Trophoblast cell (in vitro differentiated cells and primary cell): Measurements from ENCODE around the gene CCDC30.

Experiments used
- DNase-seq, 2 donors: peaks; one replicate each; pipeline ENCODE4 v3.0.0-alpha.2; 2016
- H2AFZ ChIP-seq: 2 replicates; pipeline ENCODE4 v1.6.1; 2013; ENCODE audit warnings: low read length, moderate library complexity, mild to moderate bottlenecking; ENCODE audit not compliant: insufficient read depth, poor library complexity
- H2AK5ac ChIP-seq: 2 replicates; pipeline ENCODE4 v1.6.1; 2013; ENCODE audit warnings: mild to moderate bottlenecking, low read length
- H2BK120ac ChIP-seq: 2 replicates; pipeline ENCODE4 v1.6.1; 2013; ENCODE audit warnings: low read length, mild to moderate bottlenecking, moderate library complexity; ENCODE audit not compliant: insufficient read depth, poor library complexity
- H2BK12ac ChIP-seq: 2 replicates; pipeline ENCODE4 v1.6.1; 2013; ENCODE audit warnings: mild to moderate bottlenecking, low read length, moderate library complexity
- H2BK5ac ChIP-seq: 2 replicates; pipeline ENCODE4 v1.6.1; 2013; ENCODE audit warnings: low read length, low read depth, moderate library complexity, mild to moderate bottlenecking; ENCODE audit not compliant: poor library complexity
- H3K14ac ChIP-seq: 2 replicates; pipeline ENCODE4 v1.6.1; 2013; ENCODE audit warnings: mild to moderate bottlenecking, low read length
- H3K18ac ChIP-seq: 2 replicates; pipeline ENCODE4 v1.6.1; 2013; ENCODE audit warnings: mild to moderate bottlenecking, low read length
- H3K23ac ChIP-seq: 2 replicates; pipeline ENCODE4 v1.6.1; 2013; ENCODE audit warnings: low read length
- H3K27ac ChIP-seq: 2 replicates; pipeline ENCODE4 v1.5.1; 2013; ENCODE audit warnings: low read depth, mild to moderate bottlenecking, inconsistent platforms, low read length, moderate library complexity
- H3K27me3 ChIP-seq: 2 replicates; pipeline ENCODE4 v1.6.1; 2013; ENCODE audit warnings: inconsistent platforms, mild to moderate bottlenecking, low read length, moderate library complexity; ENCODE audit not compliant: insufficient read depth
- H3K36me3 ChIP-seq, 2 experiments: 1 replicate in 1 of 2; 2 replicates in 1 of 2; pipeline ENCODE4 v1.6.1; 2013; ENCODE audit warnings: low read length in 2 of 2, mild to moderate bottlenecking in 2 of 2, moderate library complexity in 1 of 2; ENCODE audit not compliant: insufficient read depth in 2 of 2, control insufficient read depth in 1 of 2
- H3K4ac ChIP-seq: 2 replicates; pipeline ENCODE4 v1.6.1; 2013; ENCODE audit warnings: low read depth, mild to moderate bottlenecking, low read length, moderate library complexity
- H3K4me1 ChIP-seq, 2 experiments: 1 replicate in 1 of 2; 2 replicates in 1 of 2; pipeline ENCODE4 v1.6.1; 2013; ENCODE audit warnings: low read length in 2 of 2, mild to moderate bottlenecking in 2 of 2, moderate library complexity in 1 of 2; ENCODE audit not compliant: insufficient read depth in 2 of 2, control insufficient read depth in 1 of 2
- H3K4me2 ChIP-seq: 2 replicates; pipeline ENCODE4 v1.6.1; 2013; ENCODE audit warnings: inconsistent platforms, mild to moderate bottlenecking, low read length, moderate library complexity
- H3K4me3 ChIP-seq: 2 replicates; pipeline ENCODE4 v1.5.1; 2013; ENCODE audit warnings: mild to moderate bottlenecking, low read depth, low read length, inconsistent platforms
- H3K79me1 ChIP-seq: one replicate; pipeline ENCODE4 v1.6.1; 2013; ENCODE audit warnings: low read length
- H3K79me2 ChIP-seq: 2 replicates; pipeline ENCODE4 v1.6.1; 2013; ENCODE audit warnings: low read length, mild to moderate bottlenecking; ENCODE audit not compliant: control insufficient read depth, insufficient read depth, poor library complexity
- H3K9ac ChIP-seq: 2 replicates; pipeline ENCODE4 v1.6.1; 2013; ENCODE audit warnings: mild to moderate bottlenecking, low read length
- H3K9me3 ChIP-seq: 2 replicates; pipeline ENCODE4 v1.6.1; 2013; ENCODE audit warnings: low read depth, mild to moderate bottlenecking, control low read depth, inconsistent platforms, low read length; ENCODE audit not compliant: insufficient read depth
- H4K12ac ChIP-seq: 2 replicates; pipeline ENCODE4 v1.6.1; 2013; ENCODE audit warnings: low read depth, mild to moderate bottlenecking, low read length, moderate library complexity
- H4K8ac ChIP-seq: 2 replicates; pipeline ENCODE4 v1.6.1; 2013; ENCODE audit warnings: low read depth, mild to moderate bottlenecking, low read length, moderate library complexity
- H4K91ac ChIP-seq: one replicate; pipeline ENCODE4 v1.6.1; 2013; ENCODE audit warnings: low read depth, mild to moderate bottlenecking, low read length, moderate library complexity
- WGBS: extraction: QIAGEN DNeasy Blood & Tissue Kit; methylation state at CpG from one replicate; pipeline ENCODE4 v1.1.7; 2013; ENCODE audit warnings: missing lambda C conversion rate; ENCODE audit not compliant: insufficient read length, insufficient coverage; ENCODE audit errors: extremely low coverage; 5-methylcytosine and 5-hydroxymethylcytosine counted together

The CCDC30 gene

GRCh38 chr1:42423681-42424080, 39.4 kb upstream of the CCDC30 start:
- no peak overlapping the region for H2BK120ac ChIP-seq

GRCh38 chr1:42424201-42424600, 38.9 kb upstream of the CCDC30 start:
- Histone ChIP-seq H3K9me3 (no peaks in the 10 kb centered on the region), H3K36me3 (no peaks in the 10 kb centered on the region), H2BK12ac (no peak overlapping the region), H3K14ac (no peak overlapping the region), H2AFZ (no peak overlapping the region), H3K27ac (no peak overlapping the region), H4K8ac (no peak overlapping the region), H3K23ac (no peak overlapping the region), H3K4me3 (no peak overlapping the region), H3K79me1 (no peaks in the 10 kb centered on the region), H3K18ac (no peak overlapping the region), H4K91ac (no peak overlapping the region), H2AK5ac (no peak overlapping the region), H4K12ac (no peak overlapping the region), H2BK5ac (no peak overlapping the region), H3K4ac (no peak overlapping the region), H2BK120ac (no peak overlapping the region), H3K9ac (no peak overlapping the region), H3K4me1 (no peaks in the 10 kb centered on the region), H3K27me3 (no peaks in the 10 kb centered on the region), H3K4me2 (no peak overlapping the region), H3K79me2 (no peaks in the 10 kb centered on the region)
- DNase-seq = peak; percentile 52 to 87
- WGBS = no CpG with 5 or more reads among the region's 4 CpGs

More at GRCh38 chr1:42423681-42424080, 39.4 kb upstream of the CCDC30 start:
- Histone ChIP-seq H4K12ac (no peak overlapping the region), H3K23ac (no peak overlapping the region), H3K9ac (no peak overlapping the region), H3K4me3 (no peak overlapping the region), H3K4me2 (no peak overlapping the region), H3K4me1 (no peaks in the 10 kb centered on the region), H4K91ac (no peak overlapping the region), H3K27me3 (no peaks in the 10 kb centered on the region), H3K79me2 (no peaks in the 10 kb centered on the region), H3K18ac (no peak overlapping the region), H3K27ac (no peak overlapping the region), H2BK5ac (no peak overlapping the region), H3K36me3 (no peaks in the 10 kb centered on the region), H3K4ac (no peak overlapping the region), H2AK5ac (no peak overlapping the region), H3K9me3 (no peaks in the 10 kb centered on the region), H2BK12ac (no peak overlapping the region), H3K14ac (no peak overlapping the region), H3K79me1 (no peaks in the 10 kb centered on the region), H4K8ac (no peak overlapping the region), H2AFZ (no peak overlapping the region)
- no CpG with 5 or more reads among the region's 3 CpGs for WGBS
- DNase-seq = peak; percentile 66 to 70

GRCh38 chr1:42427240-42427639, 35.8 kb upstream of the CCDC30 start:
- Histone ChIP-seq H3K23ac (no peak overlapping the region), H2AK5ac (no peak overlapping the region), H2BK5ac (no peak overlapping the region), H3K14ac (no peak overlapping the region), H4K12ac (no peak overlapping the region), H3K36me3 (no peaks in the 10 kb centered on the region), H3K4me3 (no peak overlapping the region), H3K4me1 (no peaks in the 10 kb centered on the region), H3K27ac (no peak overlapping the region), H2BK12ac (no peak overlapping the region), H3K9me3 (no peaks in the 10 kb centered on the region), H3K4me2 (no peak overlapping the region), H3K18ac (no peak overlapping the region), H3K9ac (no peak overlapping the region), H3K79me1 (no peaks in the 10 kb centered on the region), H3K79me2 (no peaks in the 10 kb centered on the region), H4K8ac (no peak overlapping the region), H3K27me3 (no peaks in the 10 kb centered on the region), H2BK120ac (no peak overlapping the region), H3K4ac (no peak overlapping the region), H2AFZ (no peak overlapping the region), H4K91ac (no peak overlapping the region)
- WGBS = no CpG with 5 or more reads among the region's 4 CpGs
- no peak for DNase-seq

GRCh38 chr1:42429603-42430002, 33.5 kb upstream of the CCDC30 start:
- Histone ChIP-seq H4K8ac (no peak overlapping the region), H3K14ac (no peak overlapping the region), H3K4ac (no peak overlapping the region), H3K4me1 (peaks cover 0 to 7% of the 10 kb centered on the region in 2 experiments), H3K27ac (no peak overlapping the region), H2AK5ac (no peak overlapping the region), H3K79me2 (no peaks in the 10 kb centered on the region), H3K23ac (no peak overlapping the region), H2BK12ac (no peak overlapping the region), H4K12ac (no peak overlapping the region), H2AFZ (no peak overlapping the region), H3K4me3 (no peak overlapping the region), H2BK120ac (no peak overlapping the region), H3K9me3 (no peaks in the 10 kb centered on the region), H4K91ac (no peak overlapping the region), H3K27me3 (no peaks in the 10 kb centered on the region), H3K4me2 (no peak overlapping the region), H3K18ac (no peak overlapping the region), H3K9ac (no peak overlapping the region), H3K79me1 (no peaks in the 10 kb centered on the region), H3K36me3 (no peaks in the 10 kb centered on the region), H2BK5ac (no peak overlapping the region)
- DNase-seq = peak; percentile 84 to 90
- WGBS = no CpG with 5 or more reads among the region's 1 CpG
